RKO (cell line): Measurements from ENCODE around the gene PGM2.
"Not testable (repeated sequence)": the region's sequence is repeated elsewhere in the genome, so short reads cannot be mapped to it uniquely, and the experiment has no call there.

Source experiments
- DNase-seq: peaks from one replicate; pipeline ENCODE4 v3.0.0-alpha.2; 2016; ENCODE audit warnings: low spot score

PGM2 gene

GRCh38 chr4:37826295-37827029 lies at the start of gene PGM2:
Gene PGM2, plus strand, starts transcription at chr4:37826686. Its CDS starts 47 bp downstream, at chr4:37826733.
- DNase-seq = peak; percentile 88

GRCh38 chr4:37779896-37780295 lies 46.6 kb upstream of the PGM2 start:
- DNase-seq = no peak

- DNase-seq = no peak
Observed at GRCh38 chr4:37780444-37781130, 45.9 kb upstream of the PGM2 start.

- no peak for DNase-seq
Observed at GRCh38 chr4:37781131-37781455, 45.4 kb upstream of the PGM2 start.

GRCh38 chr4:37786267-37786666 lies 40.2 kb upstream of the PGM2 start:
- DNase-seq = not testable (repeated sequence)

- DNase-seq = not testable (repeated sequence)
Observed at GRCh38 chr4:37787883-37788460, 38.5 kb upstream of the PGM2 start.

- no peak for DNase-seq
Observed at GRCh38 chr4:37788819-37789218, 37.7 kb upstream of the PGM2 start.

GRCh38 chr4:37792241-37792640 lies 34.2 kb upstream of the PGM2 start:
- no peak for DNase-seq

- DNase-seq = peak; percentile 18
Observed at GRCh38 chr4:37793562-37793961, 32.9 kb upstream of the PGM2 start.

- DNase-seq = no peak
Observed at GRCh38 chr4:37794056-37794455, 32.4 kb upstream of the PGM2 start.

- no peak for DNase-seq
Observed at GRCh38 chr4:37795581-37796195, 30.8 kb upstream of the PGM2 start.

GRCh38 chr4:37797374-37797773 lies 29.1 kb upstream of the PGM2 start:
- no peak for DNase-seq

GRCh38 chr4:37797923-37798322 lies 28.6 kb upstream of the PGM2 start:
- DNase-seq = no peak

GRCh38 chr4:37798616-37799015 lies 27.9 kb upstream of the PGM2 start:
- DNase-seq = no peak

GRCh38 chr4:37799941-37800554 lies 26.4 kb upstream of the PGM2 start:
- no peak for DNase-seq

- DNase-seq = peak; percentile 95
Observed at GRCh38 chr4:37802068-37802666, 24.3 kb upstream of the PGM2 start.

GRCh38 chr4:37803348-37803973 lies 23.0 kb upstream of the PGM2 start:
- peak; percentile 84 for DNase-seq

GRCh38 chr4:37805091-37805490 lies 21.4 kb upstream of the PGM2 start:
- DNase-seq = no peak

- DNase-seq = peak; percentile 84
Observed at GRCh38 chr4:37812713-37813112, 13.8 kb upstream of the PGM2 start.

- DNase-seq = no peak
Observed at GRCh38 chr4:37815591-37815990, 10.9 kb upstream of the PGM2 start.

GRCh38 chr4:37816006-37816405 lies 10.5 kb upstream of the PGM2 start:
- no peak for DNase-seq

GRCh38 chr4:37816719-37817118 lies 9.8 kb upstream of the PGM2 start:
- DNase-seq = no peak
